CD4-positive, alpha-beta T cell (primary cell): ENCODE results near the gene NSG2. TPM values are rescaled to one million over a fixed set of nuclear protein-coding genes. Genes with fewer than 3 reads are reported as not detected.

ENCODE experiments used
- ATAC-seq: fragments of 200-7000 bp; cut with Tn5 transposase; one replicate; pipeline ENCODE4 v1.10.0; 2022; ENCODE audit warnings: mild to moderate bottlenecking; ENCODE audit not compliant: poor library complexity
- CTCF ChIA-PET: fragments of 350-600 bp; sonication (Branson Sonifier 250); formaldehyde crosslinking; loops from one replicate; lab custom pipeline; 2021; ENCODE audit warnings: antibody characterized with exemption, inconsistent platforms; lab: Charles Lee
- POLR2A ChIA-PET: fragments of 350-600 bp; sonication (Branson Sonifier 250); formaldehyde crosslinking; loops from one replicate; lab custom pipeline; 2021; ENCODE audit warnings: antibody characterized with exemption, inconsistent platforms; lab: Charles Lee
- DNase-seq, 14 experiments: peaks; one replicate each; pipeline ENCODE4 v3.0.0-alpha.2; 2013 to 2020; ENCODE audit warnings: mixed read lengths in 2 of 14
- H3K27ac ChIP-seq, 2 donors: one replicate each; pipeline versions ENCODE4 v1.5.1 to v1.7.0; 2013; ENCODE audit warnings: low read length in 2 of 2, low read depth in 1 of 2, mild to moderate bottlenecking in 1 of 2
- H3K27me3 ChIP-seq, 2 experiments: 1 replicate in 1 of 2; 2 replicates in 1 of 2; pipeline versions ENCODE4 v1.6.1 to v1.7.0; 2013; ENCODE audit warnings: low read length in 2 of 2, control low read depth in 1 of 2, mild to moderate bottlenecking in 1 of 2, moderate library complexity in 1 of 2; ENCODE audit not compliant: insufficient read depth in 2 of 2, control insufficient read depth in 1 of 2
- H3K36me3 ChIP-seq: one replicate; pipeline ENCODE4 v1.6.1; 2013; ENCODE audit warnings: low read length, control low read depth; ENCODE audit not compliant: insufficient read depth
- H3K4me1 ChIP-seq: one replicate; pipeline ENCODE4 v1.6.1; 2013; ENCODE audit warnings: low read length, control low read depth; ENCODE audit not compliant: insufficient read depth
- H3K4me3 ChIP-seq: one replicate; pipeline ENCODE4 v1.5.1; 2013; ENCODE audit warnings: mild to moderate bottlenecking, low read length, moderate library complexity
- H3K9me3 ChIP-seq, 2 experiments: 1 replicate in 1 of 2; 2 replicates in 1 of 2; pipeline versions ENCODE4 v1.6.1 to v1.7.0; 2013; ENCODE audit warnings: low read length in 2 of 2, mild to moderate bottlenecking in 2 of 2, control low read depth in 1 of 2, moderate library complexity in 1 of 2; ENCODE audit not compliant: control insufficient read depth in 1 of 2, insufficient read depth in 1 of 2
- H3K27ac Mint-ChIP-seq: one replicate; pipeline ENCODE4 v1.8.0; 2020; ENCODE audit warnings: mixed read lengths
- H3K27me3 Mint-ChIP-seq: one replicate; pipeline ENCODE4 v1.8.0; 2021; ENCODE audit warnings: mixed read lengths
- H3K36me3 Mint-ChIP-seq: one replicate; pipeline ENCODE4 v1.8.0; 2021; ENCODE audit warnings: low read depth, mixed read lengths
- H3K4me1 Mint-ChIP-seq: one replicate; pipeline ENCODE4 v1.8.0; 2021; ENCODE audit warnings: low read depth, mixed read lengths
- H3K4me3 Mint-ChIP-seq: one replicate; pipeline ENCODE4 v1.8.0; 2020; ENCODE audit warnings: mild to moderate bottlenecking, mixed read lengths
- H3K9me3 Mint-ChIP-seq: one replicate; pipeline ENCODE4 v1.8.0; 2020; ENCODE audit warnings: mixed read lengths
- CTCF ChIP-seq: fragments of 200-600 bp; IDR thresholded peaks from one replicate; pipeline ENCODE4 v1.8.0; 2022; ENCODE audit warnings: antibody characterized with exemption, mild to moderate bottlenecking
- intact Hi-C, 2 experiments: fragments of 100-400 bp; cut with DNase I in 1 of 2; cut with micrococcal nuclease in 1 of 2; formaldehyde crosslinking; loops; one replicate each; pipeline versions ENCODE4 v1.15.1 to v1.9.0; 2023 to 2025; cut with DNase I, micrococcal nuclease
- total RNA-seq, 174 experiments: library from RNA in 2 of 174; stranded (reverse) in 2 of 174; gene quantifications; one replicate each; pipeline ENCODE4 v1.2.3 and lab custom pipeline; 2021 to 2026

NSG2 gene
- total RNA-seq, 2 experiments from 2014 or later = not detected

GRCh38 chr5:174058433-174059122 is 13.1 kb downstream of the NSG2 start:
- CTCF ChIA-PET = interaction anchor here (0.6 kb wide), 1 partner anchor 8 kb away, joined by 5 read pairs; no protein-coding TSS in a partner anchor
- TF ChIP-seq CTCF = no peak
- Histone ChIP-seq H3K4me1 (no peaks in the 10 kb centered on the region), H3K9me3 (no peaks in the 10 kb centered on the region), H3K36me3 (no peaks in the 10 kb centered on the region), H3K4me3 (no peak overlapping the region), H3K27me3 (peaks cover 7 to 13% of the 10 kb centered on the region in 2 experiments), H3K27ac (no peak overlapping the region)
- DNase-seq (no peak), ATAC-seq (no peak)
- H3K9me3 Mint-ChIP-seq = peaks cover 2% of the 10 kb centered on the region
- peaks cover 38% of the 10 kb centered on the region for H3K27me3 Mint-ChIP-seq
- H3K27ac Mint-ChIP-seq = no peak overlapping the region
- intact Hi-C loops = no loop called here
- no peak overlapping the region for H3K4me3 Mint-ChIP-seq
- no peaks in the 10 kb centered on the region for H3K4me1 Mint-ChIP-seq
- H3K36me3 Mint-ChIP-seq = no peaks in the 10 kb centered on the region
- POLR2A ChIA-PET = no interaction called here

GRCh38 chr5:174059247-174059646 is 13.7 kb downstream of the NSG2 start:
- Mint-ChIP-seq H3K27ac (no peak overlapping the region), H3K27me3 (peaks cover 38% of the 10 kb centered on the region), H3K36me3 (no peaks in the 10 kb centered on the region), H3K4me1 (no peaks in the 10 kb centered on the region), H3K9me3 (peaks cover 2% of the 10 kb centered on the region), H3K4me3 (no peak overlapping the region)
- H3K9me3 ChIP-seq = no peaks in the 10 kb centered on the region
- H3K27ac ChIP-seq = no peak overlapping the region
- no peaks in the 10 kb centered on the region for H3K4me1 ChIP-seq
- intact Hi-C loops = no loop called here
- H3K27me3 ChIP-seq = peaks cover 11 to 13% of the 10 kb centered on the region in 2 experiments
- no peak overlapping the region for H3K4me3 ChIP-seq
- no peaks in the 10 kb centered on the region for H3K36me3 ChIP-seq
- DNase-seq = no peak
- ChIA-PET CTCF (no interaction called here), POLR2A (no interaction called here)
- no peak for ATAC-seq
- TF ChIP-seq CTCF = no peak

GRCh38 chr5:174063082-174063756 is 17.7 kb downstream of the NSG2 start:
- peaks cover 28% of the 10 kb centered on the region for H3K27me3 Mint-ChIP-seq
- intact Hi-C loops = no loop called here
- ATAC-seq (no peak), DNase-seq (no peak)
- H3K36me3 Mint-ChIP-seq = no peaks in the 10 kb centered on the region
- no peaks in the 10 kb centered on the region for H3K4me1 ChIP-seq
- H3K27ac Mint-ChIP-seq = no peak overlapping the region
- H3K4me3 Mint-ChIP-seq = no peak overlapping the region
- ChIA-PET CTCF (no interaction called here), POLR2A (no interaction called here)
- no peak for TF ChIP-seq CTCF
- H3K4me3 ChIP-seq = no peak overlapping the region
- peaks cover 5 to 18% of the 10 kb centered on the region in 2 experiments for H3K27me3 ChIP-seq
- no peaks in the 10 kb centered on the region for H3K4me1 Mint-ChIP-seq
- H3K9me3 ChIP-seq = no peaks in the 10 kb centered on the region
- peaks cover 2% of the 10 kb centered on the region for H3K9me3 Mint-ChIP-seq
- H3K36me3 ChIP-seq = no peaks in the 10 kb centered on the region
- H3K27ac ChIP-seq = no peak overlapping the region
